Jurkat, Clone E6-1 (cell line): Measurements from ENCODE around the gene METTL17.

ENCODE experiments used
- DNase-seq: peaks from one replicate; pipeline ENCODE4 v3.0.0-alpha.2; 2011; ENCODE audit warnings: low read depth, low spot score
- H3K4me3 ChIP-seq: 2 replicates; pipeline ENCODE4 v1.5.1; 2011; ENCODE audit warnings: mild to moderate bottlenecking, low read length, control low read depth, moderate library complexity

The METTL17 gene

GRCh38 chr14:21020977-21021545, 31.3 kb downstream of the METTL17 start:
- no peak overlapping the region for H3K4me3 ChIP-seq
- no peak for DNase-seq

GRCh38 chr14:21022686-21023085, 32.9 kb downstream of the METTL17 start:
- DNase-seq: no peak
- no peak overlapping the region for H3K4me3 ChIP-seq

- H3K4me3 ChIP-seq: no peak overlapping the region
- no peak for DNase-seq
Observed at GRCh38 chr14:21023174-21023573, 33.4 kb downstream of the METTL17 start.

GRCh38 chr14:21023817-21024584, 34.2 kb downstream of the METTL17 start:
- no peak for DNase-seq
- peak overlapping the region; percentile 69 for H3K4me3 ChIP-seq

GRCh38 chr14:21024585-21025370, 35.0 kb downstream of the METTL17 start, which contains the start of gene NDRG2:
NDRG2 (minus strand) TSS chr14:21025061; CDS start chr14:21023315, 1,746 bp downstream.
- peak; percentile 44 for DNase-seq
- peak within 1 kb of the TSS; percentile 69 for H3K4me3 ChIP-seq

GRCh38 chr14:21025371-21026273, 35.8 kb downstream of the METTL17 start:
- DNase-seq: no peak
- peak overlapping the region; percentile 69 for H3K4me3 ChIP-seq

GRCh38 chr14:21026274-21026987, 36.7 kb downstream of the METTL17 start:
- H3K4me3 ChIP-seq: no peak overlapping the region
- no peak for DNase-seq

GRCh38 chr14:21026988-21027315, 37.2 kb downstream of the METTL17 start:
- H3K4me3 ChIP-seq: no peak overlapping the region
- DNase-seq: no peak

GRCh38 chr14:21029917-21030316, 40.1 kb downstream of the METTL17 start, which contains the start of gene TPPP2:
TPPP2 (plus strand) TSS chr14:21030217; CDS start chr14:21030582, 365 bp downstream.
- DNase-seq: no peak
- H3K4me3 ChIP-seq: no peak within 1 kb of the TSS

GRCh38 chr14:21030531-21030930, 40.8 kb downstream of the METTL17 start:
- no peak overlapping the region for H3K4me3 ChIP-seq
- no peak for DNase-seq

- H3K4me3 ChIP-seq: no peak overlapping the region
- no peak for DNase-seq
Observed at GRCh38 chr14:21032326-21033132, 42.7 kb downstream of the METTL17 start.

GRCh38 chr14:21033133-21033698, 43.4 kb downstream of the METTL17 start:
- DNase-seq: no peak
- no peak overlapping the region for H3K4me3 ChIP-seq

GRCh38 chr14:21034707-21035106, 44.9 kb downstream of the METTL17 start, which contains the start of gene RNASE13:
RNASE13 (minus strand) TSS chr14:21034807; CDS start chr14:21034288, 519 bp downstream.
- no peak within 1 kb of the TSS for H3K4me3 ChIP-seq
- DNase-seq: no peak

GRCh38 chr14:21036751-21037150, 47.0 kb downstream of the METTL17 start:
- no peak for DNase-seq
- H3K4me3 ChIP-seq: no peak overlapping the region

- no peak overlapping the region for H3K4me3 ChIP-seq
- no peak for DNase-seq
Observed at GRCh38 chr14:21037156-21037555, 47.4 kb downstream of the METTL17 start.

- no peak overlapping the region for H3K4me3 ChIP-seq
- DNase-seq: no peak
Observed at GRCh38 chr14:21038441-21039422, 49.0 kb downstream of the METTL17 start.
